Osteocyte (in vitro differentiated cells): ENCODE data around the gene SOST. TPM values are rescaled to one million over a fixed set of nuclear protein-coding genes. Genes with fewer than 3 reads are reported as not detected.

Source experiments
- DNase-seq: peaks from one replicate; pipeline ENCODE4 v3.0.0; 2021; ENCODE audit warnings: mixed read lengths; ENCODE audit not compliant: unreplicated experiment; ENCODE audit errors: extremely low spot score
- H3K27ac Mint-ChIP-seq: one replicate; pipeline ENCODE4 v1.8.0; 2021; ENCODE audit warnings: mild to moderate bottlenecking, mixed read lengths; ENCODE audit not compliant: unreplicated experiment
- H3K27me3 Mint-ChIP-seq: one replicate; pipeline ENCODE4 v1.8.0; 2021; ENCODE audit warnings: mixed read lengths; ENCODE audit not compliant: unreplicated experiment
- H3K36me3 Mint-ChIP-seq: one replicate; pipeline ENCODE4 v1.8.0; 2021; ENCODE audit warnings: mixed read lengths; ENCODE audit not compliant: unreplicated experiment
- H3K4me1 Mint-ChIP-seq: one replicate; pipeline ENCODE4 v1.8.0; 2021; ENCODE audit warnings: mixed read lengths; ENCODE audit not compliant: unreplicated experiment
- H3K4me3 Mint-ChIP-seq: one replicate; pipeline ENCODE4 v1.8.0; 2021; ENCODE audit warnings: mild to moderate bottlenecking, moderate library complexity, mixed read lengths; ENCODE audit not compliant: unreplicated experiment
- H3K9me3 Mint-ChIP-seq: one replicate; pipeline ENCODE4 v1.8.0; 2021; ENCODE audit warnings: mixed read lengths; ENCODE audit not compliant: unreplicated experiment
- total RNA-seq: library from RNA; stranded (reverse); gene quantifications from 2 replicates; pipeline ENCODE4 v1.2.1, GENCODE V29; 2021
- TF ChIP-seq, protein P1 (sequence below): fragments of 200-600 bp; sonication (generic); IDR thresholded peaks from 2 replicates; pipeline ENCODE4 v1.5.0; 2021; ENCODE audit warnings: antibody characterized with exemption, mild to moderate bottlenecking, moderate library complexity

The SOST gene
- total RNA-seq, 1 donor from 2014 or later = not detected

- no peaks in the 10 kb centered on the region for H3K9me3 Mint-ChIP-seq
- H3K4me3 Mint-ChIP-seq = no peak overlapping the region
- H3K27ac Mint-ChIP-seq = no peak overlapping the region
- DNase-seq = no peak
- H3K36me3 Mint-ChIP-seq = no peaks in the 10 kb centered on the region
- H3K4me1 Mint-ChIP-seq = no peaks in the 10 kb centered on the region
- TF ChIP-seq, protein P1, sequence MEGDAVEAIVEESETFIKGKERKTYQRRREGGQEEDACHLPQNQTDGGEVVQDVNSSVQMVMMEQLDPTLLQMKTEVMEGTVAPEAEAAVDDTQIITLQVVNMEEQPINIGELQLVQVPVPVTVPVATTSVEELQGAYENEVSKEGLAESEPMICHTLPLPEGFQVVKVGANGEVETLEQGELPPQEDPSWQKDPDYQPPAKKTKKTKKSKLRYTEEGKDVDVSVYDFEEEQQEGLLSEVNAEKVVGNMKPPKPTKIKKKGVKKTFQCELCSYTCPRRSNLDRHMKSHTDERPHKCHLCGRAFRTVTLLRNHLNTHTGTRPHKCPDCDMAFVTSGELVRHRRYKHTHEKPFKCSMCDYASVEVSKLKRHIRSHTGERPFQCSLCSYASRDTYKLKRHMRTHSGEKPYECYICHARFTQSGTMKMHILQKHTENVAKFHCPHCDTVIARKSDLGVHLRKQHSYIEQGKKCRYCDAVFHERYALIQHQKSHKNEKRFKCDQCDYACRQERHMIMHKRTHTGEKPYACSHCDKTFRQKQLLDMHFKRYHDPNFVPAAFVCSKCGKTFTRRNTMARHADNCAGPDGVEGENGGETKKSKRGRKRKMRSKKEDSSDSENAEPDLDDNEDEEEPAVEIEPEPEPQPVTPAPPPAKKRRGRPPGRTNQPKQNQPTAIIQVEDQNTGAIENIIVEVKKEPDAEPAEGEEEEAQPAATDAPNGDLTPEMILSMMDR = no peak
- peaks cover 10% of the 10 kb centered on the region for H3K27me3 Mint-ChIP-seq
These were observed 30.9 kb upstream of the SOST start for GRCh38 chr17:43789482-43789881.

- DNase-seq = no peak
- Mint-ChIP-seq H3K9me3 (no peaks in the 10 kb centered on the region), H3K4me1 (peaks cover 5% of the 10 kb centered on the region), H3K27me3 (peaks cover 4% of the 10 kb centered on the region), H3K27ac (no peak overlapping the region), H3K36me3 (no peaks in the 10 kb centered on the region), H3K4me3 (no peak overlapping the region)
- TF ChIP-seq, protein P1 = no peak
These were observed 29.9 kb upstream of the SOST start for GRCh38 chr17:43788540-43788939.

DNA sequence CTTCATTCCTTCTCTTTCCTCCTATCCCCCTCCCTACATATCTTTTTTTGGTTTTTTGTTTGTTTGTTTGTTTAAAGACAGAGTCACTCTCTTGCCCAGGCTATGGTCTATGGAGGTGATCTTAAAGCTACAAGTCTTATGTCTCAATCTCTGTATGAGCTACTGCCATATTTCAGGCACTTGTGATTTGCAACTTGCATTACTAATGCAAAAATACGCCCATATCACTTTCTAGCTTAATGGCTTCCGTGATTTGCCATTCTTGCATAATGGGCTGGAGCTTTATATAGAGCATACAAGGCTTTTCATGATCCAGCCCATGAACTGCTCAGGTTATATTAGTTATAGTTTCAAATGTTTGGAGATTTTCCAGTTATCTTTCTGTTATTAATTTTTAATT, 29.1 kb upstream of the SOST start:
- Mint-ChIP-seq H3K27me3 (peaks cover 4% of the 10 kb centered on the region), H3K4me1 (peaks cover 5% of the 10 kb centered on the region), H3K36me3 (no peaks in the 10 kb centered on the region), H3K27ac (no peak overlapping the region), H3K9me3 (no peaks in the 10 kb centered on the region), H3K4me3 (no peak overlapping the region)
- no peak for DNase-seq
- TF ChIP-seq, protein P1 = no peak

- Mint-ChIP-seq H3K27me3 (peaks cover 6% of the 10 kb centered on the region), H3K36me3 (no peaks in the 10 kb centered on the region), H3K4me1 (peaks cover 5% of the 10 kb centered on the region), H3K4me3 (no peak overlapping the region), H3K9me3 (no peaks in the 10 kb centered on the region), H3K27ac (no peak overlapping the region)
- TF ChIP-seq, protein P1 = no peak
- DNase-seq = no peak
These were observed 26.1 kb upstream of the SOST start for GRCh38 chr17:43784628-43785101.

- peaks cover 8% of the 10 kb centered on the region for H3K4me1 Mint-ChIP-seq
- H3K9me3 Mint-ChIP-seq = no peaks in the 10 kb centered on the region
- no peak overlapping the region for H3K27ac Mint-ChIP-seq
- H3K4me3 Mint-ChIP-seq = no peak overlapping the region
- DNase-seq = no peak
- TF ChIP-seq, protein P1 = no peak
- no peaks in the 10 kb centered on the region for H3K36me3 Mint-ChIP-seq
- H3K27me3 Mint-ChIP-seq = peaks cover 6% of the 10 kb centered on the region
These were observed 25.5 kb upstream of the SOST start for GRCh38 chr17:43784068-43784467.
